Endothelial cell of umbilical vein (primary cell): Measurements from ENCODE around the gene ZNF740. TPM values are rescaled to one million over a fixed set of nuclear protein-coding genes. Genes with fewer than 3 reads are reported as not detected.

ENCODE experiments used
- BruUV-seq: library from RNA; stranded (reverse); fragments of 400-500 nt; replicated peaks from 2 replicates; lab custom pipeline; 2021; lab: Mats Ljungman, UMichigan
- CTCF ChIA-PET: fragments of 300-600, 350-600 bp; sonication (Branson Sonifier 250); formaldehyde crosslinking; loops from one replicate; lab custom pipeline; 2021; ENCODE audit warnings: antibody characterized with exemption, inconsistent platforms; lab: Charles Lee
- POLR2A ChIA-PET: fragments of 300-600, 350-600 bp; sonication (Branson Sonifier 250); formaldehyde crosslinking; loops from one replicate; lab custom pipeline; 2021; ENCODE audit warnings: antibody characterized with exemption, inconsistent platforms; lab: Charles Lee
- DNase-seq: peaks from one replicate; pipeline ENCODE4 v3.0.0-alpha.2; 2011; ENCODE audit warnings: low read depth, low spot score
- FAIRE-seq: peaks from 2 replicates; lab custom pipeline; 2011; peaks lifted over from hg19 to GRCh38; lab: Jason Lieb, UNC
- H2AFZ ChIP-seq: 2 replicates; pipeline ENCODE4 v1.6.0; 2012; ENCODE audit warnings: low read depth, low read length, control low read depth, inconsistent platforms
- H3K27ac ChIP-seq: 2 replicates; pipeline ENCODE4 v1.5.1; 2011; ENCODE audit warnings: low read depth, mild to moderate bottlenecking, control low read depth, low read length, moderate library complexity; ENCODE audit not compliant: insufficient read depth
- H3K27me3 ChIP-seq, 2 experiments: 2 replicates each; pipeline versions ENCODE4 v1.6.0 to v1.6.1; 2011; ENCODE audit warnings: low read length in 2 of 2, mixed read lengths in 1 of 2; ENCODE audit not compliant: control insufficient read depth in 2 of 2, insufficient read depth in 2 of 2
- H3K36me3 ChIP-seq, 2 experiments: 2 replicates in 1 of 2; 3 replicates in 1 of 2; pipeline ENCODE4 v1.5.1; 2011; ENCODE audit warnings: low read length in 2 of 2, mild to moderate bottlenecking in 1 of 2, moderate library complexity in 1 of 2; ENCODE audit not compliant: control insufficient read depth in 2 of 2, insufficient read depth in 2 of 2; ENCODE audit errors: extremely low read depth in 1 of 2
- H3K4me1 ChIP-seq: 3 replicates; pipeline ENCODE4 v1.5.1; 2011; ENCODE audit warnings: mild to moderate bottlenecking, low read length; ENCODE audit not compliant: control insufficient read depth, insufficient read depth; ENCODE audit errors: extremely low read depth
- H3K4me2 ChIP-seq: 2 replicates; pipeline ENCODE4 v1.6.1; 2011; ENCODE audit warnings: low read length, control low read depth, mixed read lengths; ENCODE audit not compliant: insufficient read depth
- H3K4me3 ChIP-seq, 3 experiments: fragments of 200-600 bp in 1 of 3; sonication (generic), shearing (Covaris generic) in 1 of 3; replicated peaks in 1 of 3; 2 replicates each; pipeline ENCODE4 v1.5.1; 2011 to 2016; ENCODE audit warnings: control low read depth in 3 of 3, low read length in 3 of 3, mild to moderate bottlenecking in 2 of 3, inconsistent platforms in 1 of 3, low read depth in 1 of 3, moderate library complexity in 1 of 3; ENCODE audit not compliant: insufficient read depth in 1 of 3
- H3K79me2 ChIP-seq: 2 replicates; pipeline ENCODE4 v1.6.0; 2012; ENCODE audit warnings: low read length, inconsistent platforms; ENCODE audit not compliant: control insufficient read depth, insufficient read depth
- H3K9ac ChIP-seq: replicated peaks from 2 replicates; pipeline ENCODE3; 2011; ENCODE audit warnings: low read length, control low read depth; ENCODE audit not compliant: insufficient read depth; ENCODE audit errors: extremely low read depth
- H3K9me1 ChIP-seq: replicated peaks from 3 replicates; pipeline ENCODE4 v1.6.0; 2011; ENCODE audit warnings: mild to moderate bottlenecking, low read length; ENCODE audit not compliant: control insufficient read depth, insufficient read depth; ENCODE audit errors: extremely low read depth
- H3K9me3 ChIP-seq: replicated peaks from 2 replicates; pipeline ENCODE4 v1.5.1; 2012; ENCODE audit warnings: low read length, inconsistent platforms; ENCODE audit not compliant: control insufficient read depth, insufficient read depth
- H4K20me1 ChIP-seq: replicated peaks from 2 replicates; pipeline ENCODE3; 2011; ENCODE audit warnings: mild to moderate bottlenecking, low read length; ENCODE audit not compliant: control insufficient read depth, insufficient read depth; ENCODE audit errors: extremely low read depth
- EZH2 ChIP-seq: IDR thresholded peaks from 2 replicates; pipeline ENCODE4 v1.6.1; 2012; ENCODE audit warnings: borderline replicate concordance, low read depth, mild to moderate bottlenecking, moderate library complexity, low read length, inconsistent platforms; ENCODE audit not compliant: severe bottlenecking
- FOS ChIP-seq: IDR thresholded peaks from 2 replicates; pipeline ENCODE4 v1.6.1; 2011; ENCODE audit warnings: mild to moderate bottlenecking, low read length, moderate library complexity, borderline replicate concordance; ENCODE audit not compliant: insufficient read depth
- GATA2 ChIP-seq: IDR thresholded peaks from 2 replicates; pipeline ENCODE4 v1.7.0; 2011; ENCODE audit warnings: low read depth, mild to moderate bottlenecking, moderate library complexity, mixed read lengths, low read length; ENCODE audit not compliant: insufficient read length, insufficient read depth
- JUN ChIP-seq: IDR thresholded peaks from 2 replicates; pipeline ENCODE4 v1.6.1; 2011; ENCODE audit warnings: borderline replicate concordance, low read depth; ENCODE audit not compliant: insufficient read length, insufficient read depth
- MYC ChIP-seq: IDR thresholded peaks from one replicate; pipeline ENCODE4 v1.6.1; 2011; ENCODE audit warnings: mild to moderate bottlenecking, low read depth, low read length
- POLR2A ChIP-seq: IDR thresholded peaks from 2 replicates; pipeline ENCODE4 v1.6.1; 2012; ENCODE audit warnings: low read depth, mild to moderate bottlenecking, control low read depth, low read length
- POLR2AphosphoS5 ChIP-seq: IDR thresholded peaks from 2 replicates; pipeline ENCODE4 v1.6.1; 2012; ENCODE audit warnings: low read depth, mild to moderate bottlenecking, control low read depth, low read length, moderate library complexity; ENCODE audit not compliant: insufficient read depth
- dilution Hi-C: fragments of 300-500 bp; cut with MboI; formaldehyde crosslinking; loops from one replicate; pipeline ENCODE4 v1.15.0; 2019; ENCODE audit warnings: low sequenced_read_pairs; ENCODE audit not compliant: extremely low pct_ligation_motif_present
- intact Hi-C: fragments of 100-400 bp; cut with micrococcal nuclease; formaldehyde crosslinking; loops from one replicate; pipeline ENCODE4 v1.10.0; 2022
- polyA plus RNA-seq, 4 experiments: library from polyadenylated mRNA; depleted of rRNA in 3 of 4; stranded (reverse) in 3 of 4; unstranded in 1 of 4; fragments of >200 nt; gene quantifications; 2 replicates each; pipeline versions ENCODE4 v1.2.1 to v1.2.3, GENCODE V29; 2011 to 2012; ENCODE audit warnings: missing spikeins in 1 of 4
- total RNA-seq: library from RNA; stranded (reverse); gene quantifications from 2 replicates; pipeline ENCODE4 v1.2.3, GENCODE V29; 2021
- TF ChIP-seq, protein P1 (sequence below), 2 donors: IDR thresholded peaks; 1 replicate in 1 of 2; 2 replicates in 1 of 2; pipeline ENCODE4 v1.5.1; 2011; ENCODE audit warnings: low read length in 2 of 2, mild to moderate bottlenecking in 2 of 2, moderate library complexity in 2 of 2, control low read depth in 1 of 2, inconsistent platforms in 1 of 2, low read depth in 1 of 2; ENCODE audit not compliant: insufficient read depth in 1 of 2; ENCODE audit errors: extremely low read depth in 1 of 2
- TF ChIP-seq, protein P2 (sequence below): IDR thresholded peaks from 2 replicates; pipeline ENCODE4 v1.6.1; 2011; ENCODE audit not compliant: insufficient read depth, insufficient read length

The ZNF740 gene
- total and polyA plus RNA-seq, 2 donors (not counting 3 experiments of a cell fraction or from before 2014, with no cell fraction given) = 10.5 to 38.1 TPM

DNA sequence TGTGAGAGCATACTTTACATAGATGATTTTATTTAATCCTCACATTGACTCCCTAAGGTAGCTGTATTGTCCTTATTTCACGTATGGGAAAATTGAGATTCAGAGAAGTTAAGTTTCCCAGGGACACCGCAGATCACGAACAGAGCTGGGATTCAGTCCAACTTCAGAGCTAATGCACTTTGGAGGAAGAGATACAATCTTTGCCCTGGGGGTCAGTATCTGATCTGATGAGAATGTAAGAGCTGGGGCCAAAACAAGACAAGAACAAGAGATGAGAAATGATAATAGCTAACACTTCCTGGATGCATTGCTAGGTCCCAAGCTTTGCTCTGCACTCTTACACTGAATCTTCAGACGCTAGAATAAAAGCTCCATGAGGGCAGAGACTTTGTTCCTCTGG, 6.2 kb downstream of the ZNF740 start:
- DNase-seq (no peak), FAIRE-seq (no peak)
- H3K36me3 ChIP-seq = peaks cover 27 to 34% of the 10 kb centered on the region in 2 experiments
- H4K20me1 ChIP-seq = no peaks in the 10 kb centered on the region
- no peak overlapping the region for H3K9ac ChIP-seq
- peaks cover 16% of the 10 kb centered on the region for H3K79me2 ChIP-seq
- no peaks in the 10 kb centered on the region for H3K9me1 ChIP-seq
- H3K4me3 ChIP-seq = no peak overlapping the region
- CTCF ChIA-PET = interaction anchor here (1.2 to 7.2 kb wide), 6 partner anchors 12 to 120 kb away, joined by 3 to 101 read pairs (median 17); no protein-coding TSS in a partner anchor
- H3K27ac ChIP-seq = no peak overlapping the region
- no peaks in the 10 kb centered on the region for H3K27me3 ChIP-seq
- no peaks in the 10 kb centered on the region for H3K9me3 ChIP-seq
- no TSS peak for BruUV-seq
- POLR2A ChIA-PET = no interaction called here
- TF ChIP-seq, protein P1, sequence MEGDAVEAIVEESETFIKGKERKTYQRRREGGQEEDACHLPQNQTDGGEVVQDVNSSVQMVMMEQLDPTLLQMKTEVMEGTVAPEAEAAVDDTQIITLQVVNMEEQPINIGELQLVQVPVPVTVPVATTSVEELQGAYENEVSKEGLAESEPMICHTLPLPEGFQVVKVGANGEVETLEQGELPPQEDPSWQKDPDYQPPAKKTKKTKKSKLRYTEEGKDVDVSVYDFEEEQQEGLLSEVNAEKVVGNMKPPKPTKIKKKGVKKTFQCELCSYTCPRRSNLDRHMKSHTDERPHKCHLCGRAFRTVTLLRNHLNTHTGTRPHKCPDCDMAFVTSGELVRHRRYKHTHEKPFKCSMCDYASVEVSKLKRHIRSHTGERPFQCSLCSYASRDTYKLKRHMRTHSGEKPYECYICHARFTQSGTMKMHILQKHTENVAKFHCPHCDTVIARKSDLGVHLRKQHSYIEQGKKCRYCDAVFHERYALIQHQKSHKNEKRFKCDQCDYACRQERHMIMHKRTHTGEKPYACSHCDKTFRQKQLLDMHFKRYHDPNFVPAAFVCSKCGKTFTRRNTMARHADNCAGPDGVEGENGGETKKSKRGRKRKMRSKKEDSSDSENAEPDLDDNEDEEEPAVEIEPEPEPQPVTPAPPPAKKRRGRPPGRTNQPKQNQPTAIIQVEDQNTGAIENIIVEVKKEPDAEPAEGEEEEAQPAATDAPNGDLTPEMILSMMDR (IDR thresholded peaks at IDR 0.05; ENCODE audit: extremely low read depth in 1 of 2, insufficient read depth in 1 of 2, low read depth in 1 of 2, low read length in 2 of 2) = no peak
- TF ChIP-seq, protein P2, sequence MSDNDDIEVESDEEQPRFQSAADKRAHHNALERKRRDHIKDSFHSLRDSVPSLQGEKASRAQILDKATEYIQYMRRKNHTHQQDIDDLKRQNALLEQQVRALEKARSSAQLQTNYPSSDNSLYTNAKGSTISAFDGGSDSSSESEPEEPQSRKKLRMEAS = no peak
- TF ChIP-seq MYC = no peak
- no peak for TF ChIP-seq FOS
- no peak for TF ChIP-seq POLR2A
- TF ChIP-seq JUN = no peak
- no peak for TF ChIP-seq GATA2
- no peak for TF ChIP-seq POLR2AphosphoS5
- TF ChIP-seq EZH2 = no peak
- H2AFZ ChIP-seq = no peak overlapping the region
- no peak overlapping the region for H3K4me2 ChIP-seq
- intact Hi-C loops = no loop called here
- dilution Hi-C loops = loop anchor here (10.0 kb wide), 1 partner anchor 52 kb away; no protein-coding TSS in a partner anchor
- peaks cover 16% of the 10 kb centered on the region for H3K4me1 ChIP-seq
